K562 (cell line): ENCODE results near the gene SIRT2. TPM values are rescaled to one million over a fixed set of nuclear protein-coding genes. Genes with fewer than 3 reads are reported as not detected.
A peak's percentile ranks its signal among the peaks of the same experiment; 100 is the strongest.

Source experiments
- AFF4 ChIP-seq: sonication (generic); formaldehyde crosslinking; IDR thresholded peaks from 2 replicates; pipeline ENCODE4 v1.8.0; 2023; ENCODE audit warnings: mild to moderate bottlenecking, missing genetic modification reagents
- CREM ChIP-seq: IDR thresholded peaks from 2 replicates; pipeline ENCODE4 v1.6.1; 2014; ENCODE audit warnings: antibody characterized with exemption, low read depth
- E2F6 ChIP-seq, 2 experiments: IDR thresholded peaks; 2 replicates each; pipeline ENCODE4 v1.6.1; 2011; ENCODE audit warnings: borderline replicate concordance in 1 of 2, control low read depth in 1 of 2, low read depth in 1 of 2, low read length in 1 of 2, mild to moderate bottlenecking in 1 of 2, mixed read lengths in 1 of 2, moderate library complexity in 1 of 2; ENCODE audit not compliant: insufficient read depth in 1 of 2, insufficient read length in 1 of 2, poor library complexity in 1 of 2, severe bottlenecking in 1 of 2; ENCODE audit errors: extremely low read depth in 1 of 2
- GTF2F1 ChIP-seq: IDR thresholded peaks from 2 replicates; pipeline ENCODE4 v1.6.1; 2011; ENCODE audit warnings: low read depth, low read length, improper control_type of control experiment
- HDAC1 ChIP-seq, 2 experiments: fragments of 450-650 bp; IDR thresholded peaks; 2 replicates each; pipeline ENCODE4 v1.6.1; 2016 to 2017; ENCODE audit warnings: inconsistent platforms in 1 of 2, mild to moderate bottlenecking in 1 of 2, moderate library complexity in 1 of 2
- L3MBTL2 ChIP-seq: fragments of 450-650 bp; IDR thresholded peaks from 2 replicates; pipeline ENCODE4 v1.6.1; 2016; ENCODE audit warnings: mild to moderate bottlenecking, moderate library complexity
- NFYB ChIP-seq: IDR thresholded peaks from 2 replicates; pipeline ENCODE4 v1.6.1; 2011; ENCODE audit warnings: mild to moderate bottlenecking, moderate library complexity; ENCODE audit not compliant: insufficient read length; ENCODE audit errors: extremely low read depth
- POLR2AphosphoS5 ChIP-seq: IDR thresholded peaks from 2 replicates; pipeline ENCODE4 v1.6.1; 2011; ENCODE audit warnings: mild to moderate bottlenecking, low read depth, low read length, moderate library complexity; ENCODE audit not compliant: control insufficient read depth, insufficient read depth
- ZBTB40 ChIP-seq, 2 experiments: fragments of 450-650 bp in 1 of 2; sonication (generic) in 1 of 2; formaldehyde crosslinking in 1 of 2; IDR thresholded peaks; 2 replicates each; pipeline versions ENCODE4 v1.7.1 to v1.9.0; 2016 to 2022; ENCODE audit warnings: inconsistent platforms in 1 of 2, mild to moderate bottlenecking in 1 of 2, missing genetic modification reagents in 1 of 2
- polyA plus RNA-seq, 8 experiments: library from polyadenylated mRNA; depleted of rRNA in 4 of 8; stranded (reverse) in 5 of 8; unstranded in 3 of 8; fragments of >200 nt; fragmentation: Nextera tagmentation in 2 of 8; fragmentation: Illumina TruSeq in 1 of 8; extraction: Ambion mirVana in 2 of 8; extraction: Trizol in 1 of 8; gene quantifications; 2 replicates each; pipeline versions ENCODE4 v1.2.1 to v1.2.3, GENCODE V29; 2011 to 2014; ENCODE audit warnings: inconsistent platforms in 1 of 8, missing spikeins in 1 of 8
- total RNA-seq, 7 experiments: library from RNA; depleted of rRNA in 6 of 7; stranded (reverse); fragments of >200 nt in 6 of 7; fragmentation: Illumina TruSeq in 2 of 7; extraction: Trizol in 2 of 7; gene quantifications; 2 replicates each; pipeline versions ENCODE4 v1.2.1 to v1.2.3, GENCODE V29; 2011 to 2021; ENCODE audit warnings: low replicate concordance in 1 of 7

The SIRT2 gene
- total and polyA plus RNA-seq, 9 of the 15 experiments (the other 6 are each of a cell fraction or from before 2014, with no cell fraction given): 2.3 to 35.2 (median 22.9) TPM

- TF ChIP-seq ZBTB40 (IDR thresholded peaks at IDR 0.05) (peak; percentile 71; the same call in 1 of the 2 replicates), ZBTB40 (CRISPR knock-in tag; IDR thresholded peaks at IDR 0.05) (no peak), L3MBTL2 (peak; percentile 78), E2F6 (IDR thresholded peaks at IDR 0.05; ENCODE audit: borderline replicate concordance in 1 of 2, extremely low read depth in 1 of 2, insufficient read depth in 1 of 2, insufficient read length in 1 of 2, low read depth in 1 of 2, low read length in 1 of 2, poor library complexity in 1 of 2, severe bottlenecking in 1 of 2) (peak; percentile 30 to 58), HDAC1 (IDR thresholded peaks at IDR 0.05) (peak; percentile 15 to 80; a peak in 1 of 4 replicates), AFF4 (CRISPR knock-in tag) (0 out of 2 replicates have a peak, but pooled peaks have one; percentile 27), NFYB (peak; percentile 92), GTF2F1 (0 out of 2 replicates have a peak, but pooled peaks have one; percentile 69), POLR2AphosphoS5 (peak; percentile 85), CREM (peak; percentile 94)
These were observed 31.5 kb upstream of the SIRT2 start, which contains the start of gene MRPS12 (continued) for GRCh38 chr19:38930776-38931520.
